Activated naive CD4-positive, alpha-beta T cell treated with anti-CD3 and anti-CD28 coated beads for 36 hours (primary cell): ENCODE measurements around the gene ZNF433. TPM values are rescaled to one million over a fixed set of nuclear protein-coding genes. Genes with fewer than 3 reads are reported as not detected.

Source experiments
- total RNA-seq, 2 experiments: library from RNA; stranded (reverse); gene quantifications; one replicate each; pipeline ENCODE4 v1.2.3, GENCODE V29; 2021

Gene ZNF433
- total RNA-seq, 2 experiments from 2014 or later: 0.52 TPM

Other genes starting within 250 kb of the ZNF433 start
- gene ZNF491, start 237.2 kb downstream of the ZNF433 start, total RNA-seq: 1 to 10 TPM in 1 of 2 experiments, under 1 TPM in 1; 0.35 to 1.2 TPM
- gene ZNF440, start 221.4 kb downstream of the ZNF433 start, total RNA-seq: 1 to 10 TPM; 3.6 to 4.8 TPM
- 1 to 10 TPM; 3.6 to 4.4 TPM for gene ZNF439, start 187.0 kb downstream of the ZNF433 start, total RNA-seq
- under 1 TPM; 0.79 to 0.95 TPM for gene ZNF69, start 147.9 kb downstream of the ZNF433 start, total RNA-seq
- gene ZNF700, start 110.6 kb downstream of the ZNF433 start, total RNA-seq: 10 to 100 TPM; 12.3 to 12.4 TPM
- gene ZNF763, start 70.6 kb downstream of the ZNF433 start, total RNA-seq: under 1 TPM; 0.50 to 0.54 TPM
- under 1 TPM; 0.38 to 0.49 TPM for gene ZNF878, start 17.3 kb upstream of the ZNF433 start, total RNA-seq
- gene ZNF844, start 29.1 kb upstream of the ZNF433 start, total RNA-seq: 1 to 10 TPM; 1.6 TPM
- 1 to 10 TPM; 2.1 to 3.1 TPM for gene ZNF20, start 104.7 kb upstream of the ZNF433 start, total RNA-seq
- gene ZNF625, start 121.1 kb upstream of the ZNF433 start, total RNA-seq: 1 to 10 TPM; 2.8 to 3.5 TPM
- gene ZNF136, start 127.4 kb upstream of the ZNF433 start, total RNA-seq: 10 to 100 TPM in 1 of 2 experiments, 1 to 10 TPM in 1; 8.4 to 11.6 TPM